HG02798 (cell line): ENCODE results near the gene RRAS.

Experiments used
- ATAC-seq: cut with Tn5 transposase; IDR thresholded peaks from one replicate; pipeline ENCODE4 v1.9.1; 2021; ENCODE audit warnings: mild to moderate bottlenecking; ENCODE audit not compliant: unreplicated experiment, poor library complexity

RRAS gene

GRCh38 chr19:49640113-49640898 is at the start of gene RRAS:
Gene RRAS (minus strand): TSS chr19:49640143. CDS start chr19:49640098, 45 bp downstream.
- peak; percentile 68 for ATAC-seq

GRCh38 chr19:49689133-49690078 is 49.5 kb upstream of the RRAS start, which contains the start of gene ADM5:
Gene ADM5 (plus strand): TSS chr19:49689594. CDS start chr19:49689838, 244 bp downstream.
- no peak for ATAC-seq

- no peak for ATAC-seq
These were observed 48.7 kb upstream of the RRAS start for GRCh38 chr19:49688531-49689132.

- ATAC-seq: no peak
These were observed 47.8 kb upstream of the RRAS start for GRCh38 chr19:49687566-49688316.

- ATAC-seq: no peak
These were observed 47.2 kb upstream of the RRAS start for GRCh38 chr19:49687150-49687549.

- ATAC-seq: no peak
These were observed 46.7 kb upstream of the RRAS start for GRCh38 chr19:49686503-49687088.

- no peak for ATAC-seq
These were observed 45.9 kb upstream of the RRAS start for GRCh38 chr19:49685845-49686332.

- no peak for ATAC-seq
These were observed 45.1 kb upstream of the RRAS start for GRCh38 chr19:49684983-49685553.

GRCh38 chr19:49684251-49684982 is 44.5 kb upstream of the RRAS start:
- ATAC-seq: no peak

- no peak for ATAC-seq
These were observed 43.9 kb upstream of the RRAS start for GRCh38 chr19:49683814-49684250.

- ATAC-seq: no peak
These were observed 42.3 kb upstream of the RRAS start for GRCh38 chr19:49682274-49682673.

GRCh38 chr19:49681830-49682229 is 41.9 kb upstream of the RRAS start:
- no peak for ATAC-seq

GRCh38 chr19:49680421-49681351 is 40.7 kb upstream of the RRAS start:
- ATAC-seq: no peak

GRCh38 chr19:49679771-49680413 is 39.9 kb upstream of the RRAS start:
- ATAC-seq: no peak

GRCh38 chr19:49678985-49679770 is 39.2 kb upstream of the RRAS start:
- ATAC-seq: no peak
